A673 (cell line): ENCODE measurements around the gene PIK3AP1. TPM values are rescaled to one million over a fixed set of nuclear protein-coding genes. Genes with fewer than 3 reads are reported as not detected.

Experiments
- BruUV-seq: library from RNA; stranded (reverse); fragments of 400-500 nt; replicated peaks from 2 replicates; lab custom pipeline; 2021; lab: Mats Ljungman, UMichigan
- CTCF ChIA-PET: fragments of 300-600 bp; sonication (Branson Sonifier 250); formaldehyde crosslinking; loops from one replicate; lab custom pipeline; 2022; ENCODE audit warnings: antibody characterized with exemption; lab: Charles Lee
- POLR2A ChIA-PET: fragments of 300-600 bp; sonication (Branson Sonifier 250); formaldehyde crosslinking; loops from one replicate; lab custom pipeline; 2022; ENCODE audit warnings: antibody characterized with exemption; ENCODE audit not compliant: low non-redundant PET; lab: Charles Lee
- DNase-seq: peaks from one replicate; pipeline ENCODE4 v3.0.0-alpha.2; 2015; ENCODE audit warnings: low spot score
- H3K27ac ChIP-seq: fragments of 200-600 bp; sonication (generic); 2 replicates; pipeline ENCODE4 v1.5.1; 2016; ENCODE audit warnings: mixed run types, low read depth, mild to moderate bottlenecking, mixed read lengths, antibody characterized with exemption, low read length; ENCODE audit not compliant: poor library complexity, severe bottlenecking
- H3K27me3 ChIP-seq: fragments of 200-600 bp; sonication (generic); replicated peaks from 2 replicates; pipeline ENCODE4 v1.6.1; 2017; ENCODE audit warnings: mixed run types, low read depth, mild to moderate bottlenecking, mixed read lengths, antibody characterized with exemption, low read length; ENCODE audit not compliant: insufficient read depth, poor library complexity
- H3K36me3 ChIP-seq: fragments of 200-600 bp; sonication (generic); 2 replicates; pipeline ENCODE4 v1.6.1; 2016; ENCODE audit warnings: mixed run types, mild to moderate bottlenecking, mixed read lengths, antibody characterized with exemption, low read length; ENCODE audit not compliant: insufficient read depth, poor library complexity, severe bottlenecking
- H3K4me1 ChIP-seq: fragments of 200-600 bp; sonication (generic); 2 replicates; pipeline ENCODE4 v1.6.1; 2017; ENCODE audit warnings: mixed run types, mild to moderate bottlenecking, mixed read lengths, antibody characterized with exemption, low read length; ENCODE audit not compliant: insufficient read depth, poor library complexity, severe bottlenecking
- H3K4me3 ChIP-seq: fragments of 200-600 bp; sonication (generic); 2 replicates; pipeline ENCODE4 v1.5.1; 2016; ENCODE audit warnings: low read depth, mixed run types, mild to moderate bottlenecking, mixed read lengths, low read length; ENCODE audit not compliant: poor library complexity, severe bottlenecking
- H3K9me3 ChIP-seq: fragments of 200-600 bp; sonication (generic); 2 replicates; pipeline ENCODE4 v1.6.1; 2016; ENCODE audit warnings: mixed run types, low read depth, mild to moderate bottlenecking, mixed read lengths, antibody characterized with exemption, low read length; ENCODE audit not compliant: poor library complexity, severe bottlenecking
- CTCF ChIP-seq: fragments of 300-800, 200-600 bp; sonication (generic); conservative IDR thresholded peaks from 2 replicates; pipeline ENCODE4 v1.5.1; 2017; ENCODE audit warnings: low read depth, mild to moderate bottlenecking, antibody characterized with exemption, low read length, moderate library complexity, mixed read lengths
- EZH2 ChIP-seq: fragments of 200-600 bp; sonication (generic); IDR thresholded peaks from 2 replicates; pipeline ENCODE4 v1.6.1; 2017; ENCODE audit warnings: borderline replicate concordance, low read depth, mild to moderate bottlenecking, mixed read lengths, antibody characterized with exemption, low read length; ENCODE audit not compliant: poor library complexity, severe bottlenecking
- intact Hi-C: fragments of 100-400 bp; cut with micrococcal nuclease; formaldehyde crosslinking; loops from one replicate; pipeline ENCODE4 v1.10.0; 2022; ENCODE audit not compliant: unreplicated experiment
- total RNA-seq: library from RNA; stranded (reverse); gene quantifications from 2 replicates; pipeline ENCODE4 v1.2.3, GENCODE V29; 2021

The PIK3AP1 gene
- total RNA-seq, 1 experiment from 2014 or later, result 0.24 TPM

- no TSS peak for BruUV-seq
- POLR2A ChIA-PET, result no interaction called here
- Histone ChIP-seq H3K4me1 (no peaks in the 10 kb centered on the region), H3K9me3 (no peaks in the 10 kb centered on the region), H3K27ac (no peak overlapping the region), H3K4me3 (no peak overlapping the region), H3K36me3 (no peaks in the 10 kb centered on the region), H3K27me3 (no peaks in the 10 kb centered on the region)
- TF ChIP-seq CTCF (no peak), EZH2 (no peak)
- CTCF ChIA-PET, result no interaction called here
- intact Hi-C loops, result no loop called here
- no peak for DNase-seq
These were observed 110.8 kb downstream of the PIK3AP1 start for GRCh38 chr10:96609510-96609909.

- no peaks in the 10 kb centered on the region for H3K36me3 ChIP-seq
- BruUV-seq, result no TSS peak
- ChIA-PET CTCF (no interaction called here), POLR2A (no interaction called here)
- TF ChIP-seq CTCF (no peak), EZH2 (no peak)
- DNase-seq, result no peak
- no peaks in the 10 kb centered on the region for H3K4me1 ChIP-seq
- no peaks in the 10 kb centered on the region for H3K9me3 ChIP-seq
- no peak overlapping the region for H3K4me3 ChIP-seq
- H3K27me3 ChIP-seq, result no peaks in the 10 kb centered on the region
- intact Hi-C loops, result no loop called here
- H3K27ac ChIP-seq, result no peak overlapping the region
These were observed 111.5 kb downstream of the PIK3AP1 start for GRCh38 chr10:96608805-96609204.

GRCh38 chr10:96608262-96608661 is 112.1 kb downstream of the PIK3AP1 start:
- Histone ChIP-seq H3K27me3 (no peaks in the 10 kb centered on the region), H3K4me3 (no peak overlapping the region), H3K27ac (no peak overlapping the region), H3K9me3 (no peaks in the 10 kb centered on the region), H3K36me3 (no peaks in the 10 kb centered on the region), H3K4me1 (no peaks in the 10 kb centered on the region)
- intact Hi-C loops, result no loop called here
- no TSS peak for BruUV-seq
- ChIA-PET CTCF (no interaction called here), POLR2A (no interaction called here)
- TF ChIP-seq CTCF (no peak), EZH2 (no peak)
- no peak for DNase-seq
